GM11168 (cell line): ENCODE results near the gene ZXDA.

ENCODE experiments used
- in situ Hi-C: fragments of 300-500 bp; cut with MboI; formaldehyde crosslinking; loops from one replicate; pipeline ENCODE4 v1.12.0; 2022; ENCODE audit warnings: low sequenced_read_pairs; ENCODE audit not compliant: unreplicated experiment

ZXDA gene

DNA sequence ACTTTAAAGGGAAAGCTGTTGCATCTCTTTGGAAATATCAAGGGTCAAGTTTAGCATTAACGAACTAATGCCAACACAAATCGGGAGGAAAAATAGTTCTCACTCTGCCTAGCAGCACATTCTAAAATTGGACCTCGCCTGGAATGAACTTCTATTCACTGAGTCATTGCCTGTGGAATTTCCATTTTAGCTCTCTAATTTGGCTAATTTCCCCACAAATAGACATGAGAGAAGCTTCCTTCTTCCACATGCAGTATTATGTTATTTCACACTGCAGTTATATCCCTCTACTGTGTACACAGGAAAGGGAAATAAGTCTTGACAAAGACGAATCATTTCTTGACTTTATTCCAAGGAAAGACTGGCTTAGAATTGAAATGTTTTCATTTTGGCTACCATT lies 9.3 kb downstream of the ZXDA start:
- in situ Hi-C loops, result loop anchor here (25.0 kb wide), 2 partner anchors 314 to 1089 kb away; partner anchors contain the start of gene ZXDB

DNA sequence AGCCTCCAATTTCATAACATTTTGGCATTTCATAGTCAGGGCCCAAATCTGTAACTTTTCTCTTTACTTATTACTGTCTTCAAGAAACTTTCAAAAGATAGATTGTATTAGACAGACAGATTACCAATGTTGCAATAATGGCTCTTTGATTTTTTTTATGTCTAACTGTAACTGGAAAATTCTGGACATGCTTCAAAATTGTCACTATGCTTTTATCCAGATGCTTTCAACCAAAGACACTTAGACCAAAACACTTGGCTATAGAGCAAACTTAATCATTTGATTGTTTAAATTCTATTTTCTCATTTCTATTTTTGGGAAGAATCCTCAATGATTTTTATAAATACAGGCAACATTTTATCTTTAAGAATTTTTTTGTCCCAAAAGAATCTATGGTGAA lies 10.4 kb downstream of the ZXDA start:
- in situ Hi-C loops, result loop anchor here (25.0 kb wide), 2 partner anchors 313 to 1088 kb away; partner anchors contain the start of gene ZXDB

DNA sequence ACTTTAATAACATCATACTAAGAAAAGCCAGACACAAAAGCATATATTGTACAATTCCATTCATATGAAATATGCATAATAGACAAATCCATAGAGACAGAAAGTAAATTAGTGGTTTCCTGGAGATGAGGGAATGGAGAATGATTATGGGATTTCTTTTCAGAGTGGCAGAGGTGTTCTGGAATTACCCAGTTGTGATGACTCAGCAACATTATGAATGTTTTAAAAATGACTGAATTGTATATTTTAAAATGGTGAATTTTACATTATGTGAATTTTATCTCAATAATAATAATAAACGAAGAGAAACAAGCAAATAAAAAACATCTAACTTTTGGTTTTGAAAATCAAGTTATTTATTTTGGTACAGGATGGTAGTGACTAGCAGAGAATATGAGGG lies 11.2 kb downstream of the ZXDA start:
- in situ Hi-C loops, result no loop called here

DNA sequence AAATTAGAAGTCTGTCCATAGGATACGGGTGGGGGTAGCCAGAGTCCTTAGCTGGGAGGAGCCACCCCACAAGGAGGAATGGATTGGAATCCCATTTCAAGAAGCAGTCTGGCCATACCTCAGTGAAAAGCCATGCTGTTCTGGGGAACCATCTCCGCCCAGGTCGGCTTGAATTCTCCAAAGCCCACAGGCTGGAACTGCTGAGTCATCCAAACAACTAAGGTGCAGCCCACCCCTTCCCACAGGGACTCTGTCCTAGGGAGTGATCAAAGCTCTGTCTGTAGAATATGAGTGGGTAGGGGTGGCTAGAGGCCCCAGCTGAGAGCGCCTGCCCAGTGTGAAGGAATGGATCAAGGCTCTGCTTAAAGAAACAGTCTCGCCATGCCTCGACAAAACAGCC lies 38.8 kb downstream of the ZXDA start:
- in situ Hi-C loops, result no loop called here
